HL-60 (cell line): ENCODE measurements around the gene LPAR2.

Experiments used
- DNase-seq, 2 experiments: peaks; one replicate each; pipeline ENCODE4 v3.0.0-alpha.2; 2010 to 2020; ENCODE audit warnings: low read depth in 1 of 2, low spot score in 1 of 2
- H3K27ac ChIP-seq: fragments of 250-450 bp; sonication (Bioruptor Pico); replicated peaks from 2 replicates; pipeline ENCODE4 v1.5.1; 2020; ENCODE audit warnings: mild to moderate bottlenecking, moderate library complexity
- H3K27me3 ChIP-seq: fragments of 250-450 bp; sonication (Bioruptor Pico); 2 replicates; pipeline ENCODE4 v1.5.1; 2021; ENCODE audit warnings: mild to moderate bottlenecking, moderate library complexity; ENCODE audit not compliant: insufficient read depth, poor library complexity, severe bottlenecking
- H3K4me3 ChIP-seq: replicated peaks from 2 replicates; pipeline ENCODE4 v1.5.1; 2011; ENCODE audit warnings: mild to moderate bottlenecking, control low read depth, low read length; ENCODE audit not compliant: insufficient read depth
- GABPA ChIP-seq: IDR thresholded peaks from 2 replicates; pipeline ENCODE4 v1.6.1; 2012; ENCODE audit warnings: low read depth
- POLR2AphosphoS5 ChIP-seq: IDR thresholded peaks from 2 replicates; pipeline ENCODE4 v1.6.1; 2012; ENCODE audit warnings: low read depth
- SPI1 ChIP-seq: IDR thresholded peaks from 2 replicates; pipeline ENCODE4 v1.6.1; 2012; ENCODE audit warnings: low read depth, mild to moderate bottlenecking, borderline replicate concordance
- TF ChIP-seq, protein P1 (sequence below): IDR thresholded peaks from one replicate; pipeline ENCODE4 v1.5.1; 2011; ENCODE audit warnings: low read length, control low read depth, inconsistent platforms; ENCODE audit not compliant: insufficient read depth
- TF ChIP-seq, protein P2 (sequence below): IDR thresholded peaks from 2 replicates; pipeline ENCODE4 v1.6.1; 2012; ENCODE audit warnings: low read depth; ENCODE audit not compliant: insufficient replicate concordance

Gene LPAR2

DNA sequence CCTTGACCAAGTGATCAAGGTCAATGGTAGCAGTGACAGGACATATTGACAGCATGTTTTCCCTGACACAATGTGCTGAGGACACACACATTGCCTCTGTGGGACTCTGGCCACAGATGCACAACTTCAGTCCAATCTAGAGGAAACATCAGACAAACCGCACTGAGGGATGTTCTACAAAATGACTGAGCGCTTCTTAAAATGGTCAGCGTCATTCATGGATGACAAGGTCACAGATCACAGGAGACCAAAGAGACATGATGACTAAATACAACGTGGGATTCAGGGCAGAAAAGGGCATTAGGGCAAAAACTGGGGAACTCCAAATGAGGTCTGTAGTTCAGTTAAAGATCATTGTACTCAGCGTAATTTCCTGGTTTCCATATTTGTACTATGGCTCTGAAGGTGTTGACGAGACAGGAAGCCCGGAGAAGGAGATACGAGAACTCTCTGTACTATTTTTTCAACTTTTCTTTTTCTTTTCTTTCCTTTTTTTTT is 30.2 kb downstream of the LPAR2 start:
- no peaks in the 10 kb centered on the region for H3K27me3 ChIP-seq
- TF ChIP-seq POLR2AphosphoS5 (no peak), SPI1 (no peak), GABPA (no peak)
- TF ChIP-seq, protein P1, sequence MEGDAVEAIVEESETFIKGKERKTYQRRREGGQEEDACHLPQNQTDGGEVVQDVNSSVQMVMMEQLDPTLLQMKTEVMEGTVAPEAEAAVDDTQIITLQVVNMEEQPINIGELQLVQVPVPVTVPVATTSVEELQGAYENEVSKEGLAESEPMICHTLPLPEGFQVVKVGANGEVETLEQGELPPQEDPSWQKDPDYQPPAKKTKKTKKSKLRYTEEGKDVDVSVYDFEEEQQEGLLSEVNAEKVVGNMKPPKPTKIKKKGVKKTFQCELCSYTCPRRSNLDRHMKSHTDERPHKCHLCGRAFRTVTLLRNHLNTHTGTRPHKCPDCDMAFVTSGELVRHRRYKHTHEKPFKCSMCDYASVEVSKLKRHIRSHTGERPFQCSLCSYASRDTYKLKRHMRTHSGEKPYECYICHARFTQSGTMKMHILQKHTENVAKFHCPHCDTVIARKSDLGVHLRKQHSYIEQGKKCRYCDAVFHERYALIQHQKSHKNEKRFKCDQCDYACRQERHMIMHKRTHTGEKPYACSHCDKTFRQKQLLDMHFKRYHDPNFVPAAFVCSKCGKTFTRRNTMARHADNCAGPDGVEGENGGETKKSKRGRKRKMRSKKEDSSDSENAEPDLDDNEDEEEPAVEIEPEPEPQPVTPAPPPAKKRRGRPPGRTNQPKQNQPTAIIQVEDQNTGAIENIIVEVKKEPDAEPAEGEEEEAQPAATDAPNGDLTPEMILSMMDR, result no peak
- TF ChIP-seq, protein P2, sequence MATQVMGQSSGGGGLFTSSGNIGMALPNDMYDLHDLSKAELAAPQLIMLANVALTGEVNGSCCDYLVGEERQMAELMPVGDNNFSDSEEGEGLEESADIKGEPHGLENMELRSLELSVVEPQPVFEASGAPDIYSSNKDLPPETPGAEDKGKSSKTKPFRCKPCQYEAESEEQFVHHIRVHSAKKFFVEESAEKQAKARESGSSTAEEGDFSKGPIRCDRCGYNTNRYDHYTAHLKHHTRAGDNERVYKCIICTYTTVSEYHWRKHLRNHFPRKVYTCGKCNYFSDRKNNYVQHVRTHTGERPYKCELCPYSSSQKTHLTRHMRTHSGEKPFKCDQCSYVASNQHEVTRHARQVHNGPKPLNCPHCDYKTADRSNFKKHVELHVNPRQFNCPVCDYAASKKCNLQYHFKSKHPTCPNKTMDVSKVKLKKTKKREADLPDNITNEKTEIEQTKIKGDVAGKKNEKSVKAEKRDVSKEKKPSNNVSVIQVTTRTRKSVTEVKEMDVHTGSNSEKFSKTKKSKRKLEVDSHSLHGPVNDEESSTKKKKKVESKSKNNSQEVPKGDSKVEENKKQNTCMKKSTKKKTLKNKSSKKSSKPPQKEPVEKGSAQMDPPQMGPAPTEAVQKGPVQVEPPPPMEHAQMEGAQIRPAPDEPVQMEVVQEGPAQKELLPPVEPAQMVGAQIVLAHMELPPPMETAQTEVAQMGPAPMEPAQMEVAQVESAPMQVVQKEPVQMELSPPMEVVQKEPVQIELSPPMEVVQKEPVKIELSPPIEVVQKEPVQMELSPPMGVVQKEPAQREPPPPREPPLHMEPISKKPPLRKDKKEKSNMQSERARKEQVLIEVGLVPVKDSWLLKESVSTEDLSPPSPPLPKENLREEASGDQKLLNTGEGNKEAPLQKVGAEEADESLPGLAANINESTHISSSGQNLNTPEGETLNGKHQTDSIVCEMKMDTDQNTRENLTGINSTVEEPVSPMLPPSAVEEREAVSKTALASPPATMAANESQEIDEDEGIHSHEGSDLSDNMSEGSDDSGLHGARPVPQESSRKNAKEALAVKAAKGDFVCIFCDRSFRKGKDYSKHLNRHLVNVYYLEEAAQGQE, result no peak
- H3K4me3 ChIP-seq, result no peak overlapping the region
- H3K27ac ChIP-seq, result no peak overlapping the region
- no peak for DNase-seq

DNA sequence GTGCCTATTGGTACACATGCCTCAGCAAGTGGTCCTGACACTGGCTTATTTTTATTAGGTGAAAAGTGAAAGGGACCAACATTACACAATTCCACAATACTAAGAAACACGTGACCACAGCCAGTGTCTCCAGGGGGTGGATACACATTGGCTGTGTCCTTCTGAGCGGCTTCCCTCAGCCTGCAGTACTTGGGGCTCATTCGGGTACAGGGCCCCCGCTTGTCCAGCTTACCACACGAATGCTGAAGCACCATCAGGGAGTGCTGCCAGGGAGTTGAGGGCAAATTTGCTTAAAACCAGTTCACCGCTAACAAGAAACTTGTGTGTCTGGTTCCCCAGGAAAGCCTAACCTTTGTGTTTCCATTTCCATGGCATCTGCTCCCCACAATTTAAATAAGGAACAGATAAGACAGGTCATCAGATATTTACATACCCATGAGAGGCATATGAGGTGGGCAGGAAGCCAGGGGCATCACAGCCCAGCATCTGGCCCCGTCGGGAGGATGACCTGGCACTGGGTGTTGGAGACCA is 32.8 kb downstream of the LPAR2 start:
- no peaks in the 10 kb centered on the region for H3K27me3 ChIP-seq
- DNase-seq, result no peak
- no peak overlapping the region for H3K4me3 ChIP-seq
- TF ChIP-seq POLR2AphosphoS5 (no peak), GABPA (no peak), SPI1 (no peak)
- TF ChIP-seq, protein P2, result no peak
- TF ChIP-seq, protein P1, result no peak
- H3K27ac ChIP-seq, result no peak overlapping the region

DNA sequence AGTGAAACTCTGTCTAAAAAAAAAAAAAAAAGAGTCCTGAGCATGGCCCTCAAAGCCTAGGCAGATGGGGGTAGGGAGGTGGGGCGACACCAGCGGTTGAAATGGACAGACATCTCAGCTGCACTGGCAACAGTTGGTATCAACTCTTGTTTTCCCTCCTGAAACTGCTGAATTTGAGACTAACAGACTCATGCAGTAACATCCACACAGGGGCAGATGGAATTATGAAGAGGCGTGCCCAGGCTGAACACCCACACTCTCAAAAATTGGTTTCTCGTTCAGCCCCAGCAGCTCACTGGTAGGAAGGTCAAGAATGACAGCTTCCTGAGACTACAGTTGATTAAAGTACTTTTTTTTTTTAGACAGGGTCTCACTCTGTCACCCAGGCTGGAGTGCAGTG is 33.6 kb downstream of the LPAR2 start:
- DNase-seq, result no peak
- no peaks in the 10 kb centered on the region for H3K27me3 ChIP-seq
- no peak overlapping the region for H3K4me3 ChIP-seq
- H3K27ac ChIP-seq, result no peak overlapping the region
- TF ChIP-seq SPI1 (no peak), GABPA (no peak), POLR2AphosphoS5 (no peak)
- TF ChIP-seq, protein P2, result no peak
- TF ChIP-seq, protein P1, result no peak
